Endothelial cell of umbilical vein (primary cell): Measurements from ENCODE around the gene MIER3. TPM values are rescaled to one million over a fixed set of nuclear protein-coding genes. Genes with fewer than 3 reads are reported as not detected.

Source experiments
- BruUV-seq: library from RNA; stranded (reverse); fragments of 400-500 nt; replicated peaks from 2 replicates; lab custom pipeline; 2021; lab: Mats Ljungman, UMichigan
- CTCF ChIA-PET: fragments of 300-600, 350-600 bp; sonication (Branson Sonifier 250); formaldehyde crosslinking; loops from one replicate; lab custom pipeline; 2021; ENCODE audit warnings: antibody characterized with exemption, inconsistent platforms; lab: Charles Lee
- POLR2A ChIA-PET: fragments of 300-600, 350-600 bp; sonication (Branson Sonifier 250); formaldehyde crosslinking; loops from one replicate; lab custom pipeline; 2021; ENCODE audit warnings: antibody characterized with exemption, inconsistent platforms; lab: Charles Lee
- DNase-seq: peaks from one replicate; pipeline ENCODE4 v3.0.0-alpha.2; 2011; ENCODE audit warnings: low read depth, low spot score
- FAIRE-seq: peaks from 2 replicates; lab custom pipeline; 2011; peaks lifted over from hg19 to GRCh38; lab: Jason Lieb, UNC
- H2AFZ ChIP-seq: 2 replicates; pipeline ENCODE4 v1.6.0; 2012; ENCODE audit warnings: low read depth, low read length, control low read depth, inconsistent platforms
- H3K27ac ChIP-seq: 2 replicates; pipeline ENCODE4 v1.5.1; 2011; ENCODE audit warnings: low read depth, mild to moderate bottlenecking, control low read depth, low read length, moderate library complexity; ENCODE audit not compliant: insufficient read depth
- H3K27me3 ChIP-seq, 2 experiments: 2 replicates each; pipeline versions ENCODE4 v1.6.0 to v1.6.1; 2011; ENCODE audit warnings: low read length in 2 of 2, mixed read lengths in 1 of 2; ENCODE audit not compliant: control insufficient read depth in 2 of 2, insufficient read depth in 2 of 2
- H3K36me3 ChIP-seq, 2 experiments: 2 replicates in 1 of 2; 3 replicates in 1 of 2; pipeline ENCODE4 v1.5.1; 2011; ENCODE audit warnings: low read length in 2 of 2, mild to moderate bottlenecking in 1 of 2, moderate library complexity in 1 of 2; ENCODE audit not compliant: control insufficient read depth in 2 of 2, insufficient read depth in 2 of 2; ENCODE audit errors: extremely low read depth in 1 of 2
- H3K4me1 ChIP-seq: 3 replicates; pipeline ENCODE4 v1.5.1; 2011; ENCODE audit warnings: mild to moderate bottlenecking, low read length; ENCODE audit not compliant: control insufficient read depth, insufficient read depth; ENCODE audit errors: extremely low read depth
- H3K4me2 ChIP-seq: 2 replicates; pipeline ENCODE4 v1.6.1; 2011; ENCODE audit warnings: low read length, control low read depth, mixed read lengths; ENCODE audit not compliant: insufficient read depth
- H3K4me3 ChIP-seq, 3 experiments: fragments of 200-600 bp in 1 of 3; sonication (generic), shearing (Covaris generic) in 1 of 3; replicated peaks in 1 of 3; 2 replicates each; pipeline ENCODE4 v1.5.1; 2011 to 2016; ENCODE audit warnings: control low read depth in 3 of 3, low read length in 3 of 3, mild to moderate bottlenecking in 2 of 3, inconsistent platforms in 1 of 3, low read depth in 1 of 3, moderate library complexity in 1 of 3; ENCODE audit not compliant: insufficient read depth in 1 of 3
- H3K79me2 ChIP-seq: 2 replicates; pipeline ENCODE4 v1.6.0; 2012; ENCODE audit warnings: low read length, inconsistent platforms; ENCODE audit not compliant: control insufficient read depth, insufficient read depth
- H3K9ac ChIP-seq: replicated peaks from 2 replicates; pipeline ENCODE3; 2011; ENCODE audit warnings: low read length, control low read depth; ENCODE audit not compliant: insufficient read depth; ENCODE audit errors: extremely low read depth
- H3K9me1 ChIP-seq: replicated peaks from 3 replicates; pipeline ENCODE4 v1.6.0; 2011; ENCODE audit warnings: mild to moderate bottlenecking, low read length; ENCODE audit not compliant: control insufficient read depth, insufficient read depth; ENCODE audit errors: extremely low read depth
- H3K9me3 ChIP-seq: replicated peaks from 2 replicates; pipeline ENCODE4 v1.5.1; 2012; ENCODE audit warnings: low read length, inconsistent platforms; ENCODE audit not compliant: control insufficient read depth, insufficient read depth
- H4K20me1 ChIP-seq: replicated peaks from 2 replicates; pipeline ENCODE3; 2011; ENCODE audit warnings: mild to moderate bottlenecking, low read length; ENCODE audit not compliant: control insufficient read depth, insufficient read depth; ENCODE audit errors: extremely low read depth
- CTCF ChIP-seq, 2 donors: IDR thresholded peaks; 1 replicate in 1 of 2; 2 replicates in 1 of 2; pipeline ENCODE4 v1.5.1; 2011; ENCODE audit warnings: low read length in 2 of 2, mild to moderate bottlenecking in 2 of 2, moderate library complexity in 2 of 2, control low read depth in 1 of 2, inconsistent platforms in 1 of 2, low read depth in 1 of 2; ENCODE audit not compliant: insufficient read depth in 1 of 2; ENCODE audit errors: extremely low read depth in 1 of 2
- EZH2 ChIP-seq: IDR thresholded peaks from 2 replicates; pipeline ENCODE4 v1.6.1; 2012; ENCODE audit warnings: borderline replicate concordance, low read depth, mild to moderate bottlenecking, moderate library complexity, low read length, inconsistent platforms; ENCODE audit not compliant: severe bottlenecking
- FOS ChIP-seq: IDR thresholded peaks from 2 replicates; pipeline ENCODE4 v1.6.1; 2011; ENCODE audit warnings: mild to moderate bottlenecking, low read length, moderate library complexity, borderline replicate concordance; ENCODE audit not compliant: insufficient read depth
- GATA2 ChIP-seq: IDR thresholded peaks from 2 replicates; pipeline ENCODE4 v1.7.0; 2011; ENCODE audit warnings: low read depth, mild to moderate bottlenecking, moderate library complexity, mixed read lengths, low read length; ENCODE audit not compliant: insufficient read length, insufficient read depth
- JUN ChIP-seq: IDR thresholded peaks from 2 replicates; pipeline ENCODE4 v1.6.1; 2011; ENCODE audit warnings: borderline replicate concordance, low read depth; ENCODE audit not compliant: insufficient read length, insufficient read depth
- MAX ChIP-seq: IDR thresholded peaks from 2 replicates; pipeline ENCODE4 v1.6.1; 2011; ENCODE audit not compliant: insufficient read depth, insufficient read length
- POLR2A ChIP-seq: IDR thresholded peaks from 2 replicates; pipeline ENCODE4 v1.6.1; 2012; ENCODE audit warnings: low read depth, mild to moderate bottlenecking, control low read depth, low read length
- POLR2AphosphoS5 ChIP-seq: IDR thresholded peaks from 2 replicates; pipeline ENCODE4 v1.6.1; 2012; ENCODE audit warnings: low read depth, mild to moderate bottlenecking, control low read depth, low read length, moderate library complexity; ENCODE audit not compliant: insufficient read depth
- dilution Hi-C: fragments of 300-500 bp; cut with MboI; formaldehyde crosslinking; loops from one replicate; pipeline ENCODE4 v1.15.0; 2019; ENCODE audit warnings: low sequenced_read_pairs; ENCODE audit not compliant: extremely low pct_ligation_motif_present
- intact Hi-C: fragments of 100-400 bp; cut with micrococcal nuclease; formaldehyde crosslinking; loops from one replicate; pipeline ENCODE4 v1.10.0; 2022
- polyA plus RNA-seq, 4 experiments: library from polyadenylated mRNA; depleted of rRNA in 3 of 4; stranded (reverse) in 3 of 4; unstranded in 1 of 4; fragments of >200 nt; gene quantifications; 2 replicates each; pipeline versions ENCODE4 v1.2.1 to v1.2.3, GENCODE V29; 2011 to 2012; ENCODE audit warnings: missing spikeins in 1 of 4
- total RNA-seq: library from RNA; stranded (reverse); gene quantifications from 2 replicates; pipeline ENCODE4 v1.2.3, GENCODE V29; 2021

Gene MIER3
- total and polyA plus RNA-seq, 2 donors (not counting 3 experiments of a cell fraction or from before 2014, with no cell fraction given): 6.6 to 20.5 TPM

GRCh38 chr5:56909294-56910209 lies 42.4 kb downstream of the MIER3 start, which contains the start of gene SETD9:
Gene SETD9, plus strand, starts transcription at chr5:56909596. Its CDS starts 50 bp downstream, at chr5:56909646.
- no peaks in the 10 kb centered on the region for H4K20me1 ChIP-seq
- CTCF ChIA-PET: interaction anchor here (0.6 to 2.3 kb wide), 11 partner anchors 9 to 639 kb away, joined by 3 to 8 read pairs (median 3); no protein-coding TSS in a partner anchor
- H3K4me1 ChIP-seq: peaks cover 9% of the 10 kb centered on the region
- no peaks in the 10 kb centered on the region for H3K9me3 ChIP-seq
- TSS peak; percentile 75 for BruUV-seq
- H3K9ac ChIP-seq: peak within 1 kb of the TSS; percentile 98
- intact Hi-C loops: loop anchor here (1.0 to 2.0 kb wide), 3 partner anchors 43 to 264 kb away; partner anchors contain the start of gene MIER3
- POLR2A ChIA-PET: interaction anchor here (0.6 to 1.7 kb wide), 4 partner anchors 11 to 1313 kb away, joined by 3 to 6 read pairs (median 4); no protein-coding TSS in a partner anchor
- FAIRE-seq: peak; percentile 87
- peak within 1 kb of the TSS; percentile 36 to 81 (median 63) for H3K4me3 ChIP-seq
- DNase-seq: peak; percentile 98
- H3K79me2 ChIP-seq: no peaks in the 10 kb centered on the region
- dilution Hi-C loops: no loop called here
- H3K9me1 ChIP-seq: no peaks in the 10 kb centered on the region
- peaks cover 0 to 3% of the 10 kb centered on the region in 2 experiments for H3K27me3 ChIP-seq
- peak within 1 kb of the TSS; percentile 68 for H3K4me2 ChIP-seq
- peak within 1 kb of the TSS; percentile 93 for H3K27ac ChIP-seq
- peak within 1 kb of the TSS; percentile 84 for H2AFZ ChIP-seq
- H3K36me3 ChIP-seq: no peaks in the 10 kb centered on the region
- peak; percentile 97 for TF ChIP-seq POLR2A
- TF ChIP-seq MAX: no peak
- TF ChIP-seq FOS: no peak
- peak; percentile 51 for TF ChIP-seq POLR2AphosphoS5

GRCh38 chr5:56908942-56909293 lies 43.0 kb downstream of the MIER3 start:
- no peaks in the 10 kb centered on the region for H3K79me2 ChIP-seq
- peaks cover 9% of the 10 kb centered on the region for H3K4me1 ChIP-seq
- H3K4me3 ChIP-seq: peak overlapping the region; percentile 29 to 63 (median 46)
- H3K27ac ChIP-seq: peak overlapping the region; percentile 84
- H4K20me1 ChIP-seq: no peaks in the 10 kb centered on the region
- H3K27me3 ChIP-seq: peaks cover 0 to 3% of the 10 kb centered on the region in 2 experiments
- H3K4me2 ChIP-seq: peak overlapping the region; percentile 52
- H3K36me3 ChIP-seq: no peaks in the 10 kb centered on the region
- H3K9me3 ChIP-seq: no peaks in the 10 kb centered on the region
- DNase-seq (no peak), FAIRE-seq (no peak)
- CTCF ChIA-PET: interaction anchor here (0.8 to 2.3 kb wide), 6 partner anchors 9 to 638 kb away, joined by 3 to 8 read pairs (median 4); no protein-coding TSS in a partner anchor
- H3K9ac ChIP-seq: peak overlapping the region; percentile 83
- dilution Hi-C loops: no loop called here
- peak overlapping the region; percentile 84 for H2AFZ ChIP-seq
- BruUV-seq: no TSS peak
- no peaks in the 10 kb centered on the region for H3K9me1 ChIP-seq
- POLR2A ChIA-PET: interaction anchor here (0.6 to 1.7 kb wide), 2 partner anchors 15 to 691 kb away, joined by 3 to 6 read pairs; no protein-coding TSS in a partner anchor
- TF ChIP-seq EZH2: no peak
- no peak for TF ChIP-seq POLR2A
- TF ChIP-seq POLR2AphosphoS5: no peak
- TF ChIP-seq CTCF (IDR thresholded peaks at IDR 0.05; ENCODE audit: extremely low read depth in 1 of 2, insufficient read depth in 1 of 2, low read depth in 1 of 2, low read length in 2 of 2): no peak
- TF ChIP-seq JUN: no peak
- TF ChIP-seq FOS: no peak
- no peak for TF ChIP-seq GATA2
- intact Hi-C loops: loop anchor here (1.0 to 2.0 kb wide), 2 partner anchors 43 to 90 kb away; partner anchors contain the start of gene MIER3
